GM12878 (cell line): ENCODE data around the gene ZBTB32. TPM values are rescaled to one million over a fixed set of nuclear protein-coding genes. Genes with fewer than 3 reads are reported as not detected.

Experiments
- ATAC-seq: fragments of 200-7000 bp; cut with Tn5 transposase; 3 replicates; pipeline ENCODE4 v1.9.1; 2020; ENCODE audit warnings: mild to moderate bottlenecking, moderate library complexity
- BruUV-seq: library from RNA; stranded (reverse); fragments of 400-500 nt; replicated peaks from 2 replicates; lab custom pipeline; 2021; lab: Mats Ljungman, UMichigan
- CTCF ChIA-PET: fragments of 300-600 bp; sonication (Branson Sonifier 250); formaldehyde crosslinking; extraction: SDS; loops from one replicate; lab custom pipeline; 2021; ENCODE audit warnings: inconsistent platforms; lab: Yijun Ruan, JAX
- POLR2A ChIA-PET: fragments of 350-600 bp; formaldehyde crosslinking; extraction: SDS; loops from one replicate; lab custom pipeline; 2021; ENCODE audit warnings: inconsistent platforms; lab: Charles Lee
- RAD21 ChIA-PET: fragments of 300-600 bp; sonication (Branson Sonifier 250); formaldehyde crosslinking; loops from one replicate; lab custom pipeline; 2023; ENCODE audit warnings: antibody characterized with exemption; ENCODE audit not compliant: unreplicated experiment; lab: Charles Lee
- SMC1A ChIA-PET: fragments of 300-600 bp; sonication (Branson Sonifier 250); formaldehyde crosslinking; loops from one replicate; lab custom pipeline; 2023; ENCODE audit not compliant: unreplicated experiment, uncharacterized antibody; lab: Charles Lee
- DNase-seq: peaks from one replicate; pipeline ENCODE4 v3.0.0-alpha.2; 2011; ENCODE audit warnings: low read depth, low spot score
- FAIRE-seq: peaks from 3 replicates; lab custom pipeline; 2011; peaks lifted over from hg19 to GRCh38; lab: Jason Lieb, UNC
- H2AFZ ChIP-seq: 2 replicates; pipeline ENCODE4 v1.6.0; 2011; ENCODE audit warnings: low read depth, low read length, control low read depth; ENCODE audit not compliant: control insufficient read depth
- H3K27ac ChIP-seq: 2 replicates; pipeline ENCODE4 v1.5.1; 2011; ENCODE audit warnings: control low read depth; ENCODE audit not compliant: control insufficient read depth, insufficient read depth
- H3K27me3 ChIP-seq, 2 experiments: replicated peaks in 1 of 2; 2 replicates each; pipeline versions ENCODE4 v1.6.0 to v1.6.1; 2011; ENCODE audit warnings: low read length in 1 of 2; ENCODE audit not compliant: control insufficient read depth in 2 of 2, insufficient read depth in 2 of 2
- H3K36me3 ChIP-seq, 2 experiments: 2 replicates each; pipeline ENCODE4 v1.5.1; 2011; ENCODE audit warnings: low read length in 1 of 2; ENCODE audit not compliant: control insufficient read depth in 2 of 2, insufficient read depth in 2 of 2
- H3K4me1 ChIP-seq: 2 replicates; pipeline ENCODE4 v1.6.1; 2011; ENCODE audit warnings: mild to moderate bottlenecking, low read length, moderate library complexity, mixed read lengths; ENCODE audit not compliant: control insufficient read depth, insufficient read depth
- H3K4me2 ChIP-seq: 2 replicates; pipeline ENCODE4 v1.6.0; 2011; ENCODE audit warnings: control low read depth; ENCODE audit not compliant: control insufficient read depth, insufficient read depth
- H3K4me3 ChIP-seq: fragments of 200-600 bp; sonication (generic); 2 replicates; pipeline ENCODE4 v1.5.1; 2016
- H3K79me2 ChIP-seq: 2 replicates; pipeline ENCODE4 v1.6.0; 2011; ENCODE audit warnings: low read length; ENCODE audit not compliant: control insufficient read depth, insufficient read depth
- H3K9ac ChIP-seq: 2 replicates; pipeline ENCODE4 v1.8.0; 2011; ENCODE audit warnings: low read length, control low read depth, mixed read lengths; ENCODE audit not compliant: control insufficient read depth, insufficient read depth
- H3K9me3 ChIP-seq: replicated peaks from 3 replicates; pipeline ENCODE4 v1.5.1; 2011; ENCODE audit warnings: mild to moderate bottlenecking, low read length; ENCODE audit not compliant: control insufficient read depth, insufficient read depth
- H4K20me1 ChIP-seq: 2 replicates; pipeline ENCODE4 v1.6.0; 2011; ENCODE audit not compliant: control insufficient read depth, insufficient read depth
- BCLAF1 ChIP-seq: fragments of 450-650 bp; IDR thresholded peaks from 2 replicates; pipeline ENCODE4 v1.6.1; 2017; ENCODE audit warnings: antibody characterized with exemption, mild to moderate bottlenecking, moderate library complexity
- FOXM1 ChIP-seq: IDR thresholded peaks from 2 replicates; pipeline ENCODE4 v1.6.1; 2012; ENCODE audit warnings: low read depth, mild to moderate bottlenecking, inconsistent platforms, low read length, moderate library complexity
- HCFC1 ChIP-seq: fragments of 150-350 bp; IDR thresholded peaks from 2 replicates; pipeline ENCODE4 v1.6.1; 2014; ENCODE audit warnings: low read length
- HDGF ChIP-seq: fragments of 450-650 bp; IDR thresholded peaks from 2 replicates; pipeline ENCODE4 v1.6.1; 2016; ENCODE audit warnings: antibody characterized with exemption
- IKZF2 ChIP-seq, 2 experiments: fragments of 450-650 bp; IDR thresholded peaks; 2 replicates each; pipeline ENCODE4 v1.6.1; 2017; ENCODE audit warnings: mild to moderate bottlenecking in 2 of 2, moderate library complexity in 2 of 2
- POU2F2 ChIP-seq: IDR thresholded peaks from 3 replicates; pipeline ENCODE4 v1.6.1; 2011; ENCODE audit warnings: low read depth, mild to moderate bottlenecking, low read length, borderline replicate concordance
- SIN3A ChIP-seq: IDR thresholded peaks from 2 replicates; pipeline ENCODE4 v1.6.1; 2012; ENCODE audit warnings: low read depth, low read length, improper control_type of control experiment
- SMAD5 ChIP-seq: IDR thresholded peaks from 2 replicates; pipeline ENCODE4 v1.6.1; 2016; ENCODE audit warnings: antibody characterized with exemption, low read depth
- SMARCA5 ChIP-seq: fragments of 450-650 bp; IDR thresholded peaks from 2 replicates; pipeline ENCODE4 v1.6.1; 2017; ENCODE audit warnings: mild to moderate bottlenecking
- SREBF1 ChIP-seq: IDR thresholded peaks from 2 replicates; pipeline ENCODE4 v1.6.1; 2012; ENCODE audit warnings: mild to moderate bottlenecking, low read length
- SRF ChIP-seq, 2 experiments: IDR thresholded peaks; 2 replicates each; pipeline ENCODE4 v1.6.1; 2011; ENCODE audit warnings: low read depth in 2 of 2, low read length in 2 of 2, mild to moderate bottlenecking in 1 of 2, moderate library complexity in 1 of 2
- YY1 ChIP-seq: IDR thresholded peaks from 2 replicates; pipeline ENCODE4 v1.6.1; 2011; ENCODE audit warnings: low read depth, mild to moderate bottlenecking, low read length
- ZBED1 ChIP-seq: IDR thresholded peaks from 2 replicates; pipeline ENCODE4 v1.6.1; 2016; ENCODE audit warnings: borderline replicate concordance
- ZNF207 ChIP-seq: fragments of 450-650 bp; IDR thresholded peaks from 2 replicates; pipeline ENCODE4 v1.6.1; 2014; ENCODE audit warnings: antibody characterized with exemption, mild to moderate bottlenecking, borderline replicate concordance
- ZNF24 ChIP-seq: fragments of 450-650 bp; IDR thresholded peaks from 2 replicates; pipeline ENCODE4 v1.6.1; 2017; ENCODE audit warnings: antibody characterized with exemption, mild to moderate bottlenecking
- ZNF622 ChIP-seq: fragments of 450-650 bp; IDR thresholded peaks from 2 replicates; pipeline ENCODE4 v1.6.1; 2017; ENCODE audit warnings: mild to moderate bottlenecking, inconsistent platforms
- WGBS: methylation state at CpG from one replicate; pipeline ENCODE4 v1.1.6; 2016; ENCODE audit warnings: low lambda C conversion rate; ENCODE audit not compliant: insufficient replicate concordance, insufficient coverage; ENCODE audit errors: missing lambda C conversion rate; 5-methylcytosine and 5-hydroxymethylcytosine counted together
- in situ Hi-C: fragments of 300-500 bp; cut with MboI; formaldehyde crosslinking; loops from 9 replicates; pipeline ENCODE4 v1.14.3; 2018; ENCODE audit warnings: mixed read lengths
- intact Hi-C: fragments of 100-400 bp; cut with micrococcal nuclease; formaldehyde crosslinking; loops from one replicate; pipeline ENCODE4 v1.14.2; 2022; ENCODE audit not compliant: unreplicated experiment
- polyA plus RNA-seq, 11 experiments: library from polyadenylated mRNA; depleted of rRNA in 4 of 11; unstranded in 6 of 11; stranded (reverse) in 5 of 11; fragments of >200 nt; fragmentation: Nextera tagmentation in 4 of 11; fragmentation: Illumina TruSeq in 1 of 11; extraction: Ambion mirVana in 4 of 11; extraction: Trizol in 1 of 11; gene quantifications; 1 replicate in 1 of 11; 2 replicates in 10 of 11; pipeline versions ENCODE4 v1.2.1 to v1.2.3, GENCODE V29; 2011 to 2016; ENCODE audit warnings: inconsistent platforms in 2 of 11, missing spikeins in 2 of 11, low read depth in 1 of 11
- total RNA-seq, 4 experiments: library from RNA; depleted of rRNA in 3 of 4; stranded (reverse); fragments of >200 nt in 3 of 4; fragmentation: Illumina TruSeq in 1 of 4; extraction: Trizol in 1 of 4; gene quantifications; 2 replicates each; pipeline versions ENCODE4 v1.2.1 to v1.2.3, GENCODE V29; 2013 to 2021
- TF ChIP-seq, protein P1 (sequence below): IDR thresholded peaks from 2 replicates; pipeline ENCODE4 v1.6.1; 2012; ENCODE audit warnings: low read depth, low read length, improper control_type of control experiment
- TF ChIP-seq, protein P2 (sequence below), 3 experiments: IDR thresholded peaks in 2 of 3; conservative IDR thresholded peaks in 1 of 3; 2 replicates each; pipeline ENCODE4 v1.5.1; 2011; ENCODE audit warnings: low read depth in 3 of 3, low read length in 3 of 3, mild to moderate bottlenecking in 3 of 3, control low read depth in 2 of 3, moderate library complexity in 2 of 3, inconsistent platforms in 1 of 3, mixed read lengths in 1 of 3; ENCODE audit not compliant: control insufficient read depth in 2 of 3, insufficient read depth in 1 of 3; ENCODE audit errors: extremely low read depth in 1 of 3

ZBTB32 gene
- total and polyA plus RNA-seq, 10 of the 15 experiments (the other 5 are each of a cell fraction or from before 2014, with no cell fraction given): 1.0 to 46.7 (median 16.0) TPM

DNA sequence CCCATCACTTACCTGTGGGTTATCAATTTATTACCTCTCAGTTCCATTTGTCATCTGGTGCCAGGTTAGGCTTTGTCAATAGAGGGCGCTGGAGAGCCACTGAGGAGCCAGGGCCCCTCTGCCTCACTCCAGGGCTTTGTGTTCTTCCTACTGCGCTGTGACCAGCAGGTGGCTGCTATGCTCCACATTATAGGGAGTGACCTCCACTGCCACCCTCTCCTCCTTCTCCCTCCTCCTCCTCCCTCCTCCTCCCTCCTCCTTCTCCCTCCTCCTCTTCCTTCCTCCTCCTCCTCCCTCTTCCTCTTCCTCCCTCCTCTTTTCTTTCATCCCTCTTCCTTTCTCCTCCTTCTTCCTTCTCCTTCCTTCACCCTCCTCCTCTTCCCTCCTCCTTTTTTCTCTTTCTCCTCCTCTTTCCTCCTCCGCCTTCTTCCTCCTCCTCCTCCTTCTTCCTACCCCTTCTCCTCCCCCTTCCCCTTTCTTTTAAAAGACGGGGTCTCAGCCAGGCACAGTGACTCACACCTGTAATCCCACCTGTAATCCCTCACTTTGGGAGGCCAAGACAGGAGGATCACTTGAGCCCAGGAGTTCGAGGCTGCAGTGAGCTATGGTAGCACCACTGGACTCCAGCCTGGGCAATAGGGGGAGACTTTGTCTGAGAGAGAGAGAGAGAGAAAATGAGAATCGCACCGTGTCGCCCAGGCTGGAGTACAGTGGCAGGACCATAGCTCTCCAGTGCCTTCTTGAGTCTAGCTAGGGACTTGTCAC, 10.3 kb upstream of the ZBTB32 start:
- Histone ChIP-seq H2AFZ (no peak overlapping the region), H3K9ac (no peak overlapping the region), H3K27ac (peak overlapping the region; percentile 43; the same call in 1 of the 2 replicates), H4K20me1 (no peaks in the 10 kb centered on the region), H3K36me3 (no peaks in the 10 kb centered on the region), H3K4me2 (no peak overlapping the region), H3K4me1 (peaks cover 18% of the 10 kb centered on the region), H3K27me3 (no peaks in the 10 kb centered on the region), H3K9me3 (no peaks in the 10 kb centered on the region; the same call in 2 of the 3 replicates), H3K4me3 (no peak overlapping the region), H3K79me2 (no peaks in the 10 kb centered on the region)
- ChIA-PET SMC1A (interaction anchor here (0.5 to 12.3 kb wide), 25 partner anchors 9 to 237 kb away, joined by 3 to 375 read pairs (median 5); partner anchors contain the start of genes COX6B1, IGFLR1, LIN37 and PSENEN), RAD21 (interaction anchor here (0.7 to 11.0 kb wide), 21 partner anchors 9 to 238 kb away, joined by 3 to 430 read pairs (median 5); partner anchors contain the start of genes COX6B1, IGFLR1, LIN37 and NFKBID), POLR2A (interaction anchor here (0.8 to 11.9 kb wide), 10 partner anchors 9 to 237 kb away, joined by 3 to 516 read pairs (median 5); partner anchors contain the start of genes LIN37, PSENEN and U2AF1L4), CTCF (interaction anchor here (0.6 to 7.8 kb wide), 32 partner anchors 9 to 237 kb away, joined by 3 to 271 read pairs (median 6); partner anchors contain the start of genes COX6B1, IGFLR1, LIN37 and PSENEN)
- intact Hi-C loops: loop anchor here (1.0 to 5.0 kb wide), 5 partner anchors 23 to 237 kb away; no protein-coding TSS in a partner anchor
- peak; percentile 79 for DNase-seq
- in situ Hi-C loops: no loop called here
- peak; percentile 83 for FAIRE-seq
- no TSS peak for BruUV-seq
- ATAC-seq: peak; percentile 95
- 17% methylated on average over 8 of the region's 8 CpGs for WGBS
- TF ChIP-seq, protein P1, sequence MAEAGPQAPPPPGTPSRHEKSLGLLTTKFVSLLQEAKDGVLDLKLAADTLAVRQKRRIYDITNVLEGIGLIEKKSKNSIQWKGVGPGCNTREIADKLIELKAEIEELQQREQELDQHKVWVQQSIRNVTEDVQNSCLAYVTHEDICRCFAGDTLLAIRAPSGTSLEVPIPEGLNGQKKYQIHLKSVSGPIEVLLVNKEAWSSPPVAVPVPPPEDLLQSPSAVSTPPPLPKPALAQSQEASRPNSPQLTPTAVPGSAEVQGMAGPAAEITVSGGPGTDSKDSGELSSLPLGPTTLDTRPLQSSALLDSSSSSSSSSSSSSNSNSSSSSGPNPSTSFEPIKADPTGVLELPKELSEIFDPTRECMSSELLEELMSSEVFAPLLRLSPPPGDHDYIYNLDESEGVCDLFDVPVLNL: no peak
- peak; percentile 89 for TF ChIP-seq YY1
- TF ChIP-seq POU2F2: peak; percentile 66; the same call in 1 of the 3 replicates
- no peak for TF ChIP-seq SMAD5
- TF ChIP-seq SMARCA5: peak; percentile 97
- peak; percentile 43; the same call in 1 of the 2 replicates for TF ChIP-seq HCFC1
- peak; percentile 9; the same call in 1 of the 2 replicates for TF ChIP-seq ZNF207
- peak; percentile 98 for TF ChIP-seq HDGF
- 0 out of 2 replicates have a peak, but pooled peaks have one; percentile 8 for TF ChIP-seq ZNF622
- TF ChIP-seq SRF (IDR thresholded peaks at IDR 0.05; ENCODE audit: low read depth in 2 of 2, low read length in 2 of 2): 0 out of 4 replicates have a peak, but pooled peaks of 1 of the 2 experiments have one; percentile 48
- 0 out of 2 replicates have a peak, but pooled peaks have one; percentile 43 for TF ChIP-seq ZNF24
- TF ChIP-seq, protein P2, sequence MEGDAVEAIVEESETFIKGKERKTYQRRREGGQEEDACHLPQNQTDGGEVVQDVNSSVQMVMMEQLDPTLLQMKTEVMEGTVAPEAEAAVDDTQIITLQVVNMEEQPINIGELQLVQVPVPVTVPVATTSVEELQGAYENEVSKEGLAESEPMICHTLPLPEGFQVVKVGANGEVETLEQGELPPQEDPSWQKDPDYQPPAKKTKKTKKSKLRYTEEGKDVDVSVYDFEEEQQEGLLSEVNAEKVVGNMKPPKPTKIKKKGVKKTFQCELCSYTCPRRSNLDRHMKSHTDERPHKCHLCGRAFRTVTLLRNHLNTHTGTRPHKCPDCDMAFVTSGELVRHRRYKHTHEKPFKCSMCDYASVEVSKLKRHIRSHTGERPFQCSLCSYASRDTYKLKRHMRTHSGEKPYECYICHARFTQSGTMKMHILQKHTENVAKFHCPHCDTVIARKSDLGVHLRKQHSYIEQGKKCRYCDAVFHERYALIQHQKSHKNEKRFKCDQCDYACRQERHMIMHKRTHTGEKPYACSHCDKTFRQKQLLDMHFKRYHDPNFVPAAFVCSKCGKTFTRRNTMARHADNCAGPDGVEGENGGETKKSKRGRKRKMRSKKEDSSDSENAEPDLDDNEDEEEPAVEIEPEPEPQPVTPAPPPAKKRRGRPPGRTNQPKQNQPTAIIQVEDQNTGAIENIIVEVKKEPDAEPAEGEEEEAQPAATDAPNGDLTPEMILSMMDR (IDR thresholded peaks at IDR 0.05 in 2 of 3, conservative IDR thresholded peaks at IDR 0.05 in 1 of 3; ENCODE audit: control insufficient read depth in 2 of 3, extremely low read depth in 1 of 3, insufficient read depth in 1 of 3, low read depth in 3 of 3, low read length in 3 of 3): peak; percentile 99
- TF ChIP-seq SREBF1: no peak
- TF ChIP-seq ZBED1: no peak
- TF ChIP-seq SIN3A: peak; percentile 54; the same call in 1 of the 2 replicates
- TF ChIP-seq FOXM1: peak; percentile 52; the same call in 1 of the 2 replicates
- TF ChIP-seq BCLAF1: no peak
- peak; percentile 84 to 89 for TF ChIP-seq IKZF2 (IDR thresholded peaks at IDR 0.05)
